HEK293 (cell line): ENCODE measurements around the gene DNAJC30.

ENCODE experiments used
- KLF9 ChIP-seq: fragments of 450-650 bp; formaldehyde crosslinking; IDR thresholded peaks from 2 replicates; pipeline ENCODE4 v1.5.1; 2016; ENCODE audit warnings: missing biosample characterization, missing genetic modification characterization, low read depth
- PATZ1 ChIP-seq: fragments of 450-650 bp; formaldehyde crosslinking; IDR thresholded peaks from 2 replicates; pipeline ENCODE4 v1.5.1; 2016; ENCODE audit warnings: missing biosample characterization, missing genetic modification characterization
- SALL2 ChIP-seq: fragments of 450-650 bp; formaldehyde crosslinking; IDR thresholded peaks from 2 replicates; pipeline ENCODE4 v1.5.0; 2017; ENCODE audit warnings: missing biosample characterization, mild to moderate bottlenecking, missing genetic modification characterization, borderline replicate concordance
- TCF7L2 ChIP-seq: IDR thresholded peaks from 2 replicates; pipeline ENCODE4 v1.6.1; 2011; ENCODE audit warnings: low read depth, mild to moderate bottlenecking, inconsistent platforms, low read length, moderate library complexity, borderline replicate concordance
- ZFP37 ChIP-seq: fragments of 450-650 bp; formaldehyde crosslinking; IDR thresholded peaks from 2 replicates; pipeline ENCODE4 v1.5.1; 2016; ENCODE audit warnings: missing biosample characterization, missing genetic modification characterization
- ZNF138 ChIP-seq: fragments of 450-650 bp; formaldehyde crosslinking; IDR thresholded peaks from 2 replicates; pipeline ENCODE4 v1.5.1; 2016; ENCODE audit warnings: missing biosample characterization, missing genetic modification characterization, borderline replicate concordance
- ZNF24 ChIP-seq: fragments of 450-650 bp; formaldehyde crosslinking; IDR thresholded peaks from 2 replicates; pipeline ENCODE4 v1.5.1; 2016; ENCODE audit warnings: missing biosample characterization, missing genetic modification characterization
- ZNF266 ChIP-seq: fragments of 450-650 bp; formaldehyde crosslinking; IDR thresholded peaks from 2 replicates; pipeline ENCODE4 v1.5.1; 2016; ENCODE audit warnings: missing biosample characterization, missing genetic modification characterization, low read depth
- ZNF501 ChIP-seq: fragments of 450-650 bp; formaldehyde crosslinking; IDR thresholded peaks from 2 replicates; pipeline ENCODE4 v1.5.1; 2016; ENCODE audit warnings: missing biosample characterization, missing genetic modification characterization
- ZNF555 ChIP-seq: fragments of 450-650 bp; formaldehyde crosslinking; conservative IDR thresholded peaks from 2 replicates; pipeline ENCODE4 v1.5.1; 2017; ENCODE audit warnings: missing biosample characterization, mild to moderate bottlenecking, missing genetic modification characterization, inconsistent platforms
- ZNF558 ChIP-seq: fragments of 450-650 bp; formaldehyde crosslinking; IDR thresholded peaks from 2 replicates; pipeline ENCODE4 v1.5.1; 2016; ENCODE audit warnings: missing biosample characterization, missing genetic modification characterization
- ZNF776 ChIP-seq: fragments of 450-650 bp; formaldehyde crosslinking; IDR thresholded peaks from 2 replicates; pipeline ENCODE4 v1.5.0; 2017; ENCODE audit warnings: missing biosample characterization, missing genetic modification characterization, borderline replicate concordance
- TF ChIP-seq, protein P1 (sequence below): fragments of 450-650 bp; formaldehyde crosslinking; IDR thresholded peaks from 2 replicates; pipeline ENCODE4 v1.5.1; 2016; ENCODE audit warnings: missing biosample characterization, missing genetic modification characterization

DNA sequence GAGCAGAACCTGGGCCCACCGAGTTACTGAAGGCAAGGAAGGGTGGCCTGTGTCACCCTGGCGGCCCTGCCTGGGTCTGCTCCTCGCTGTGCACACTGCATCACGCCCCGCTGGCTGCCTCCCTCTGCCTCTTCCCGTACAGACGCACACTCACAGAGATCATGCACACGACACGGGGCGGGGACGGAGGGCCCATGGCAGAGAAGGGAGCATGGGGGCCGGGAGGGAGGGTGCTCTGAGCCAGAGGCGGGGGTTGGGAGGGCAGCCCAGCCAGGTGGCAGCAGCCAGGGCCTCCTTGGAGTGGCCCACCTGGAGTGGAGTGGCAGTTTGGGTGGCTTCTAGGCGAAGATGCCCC is 16.8 kb upstream of the DNAJC30 start:
- TF ChIP-seq, protein P1, sequence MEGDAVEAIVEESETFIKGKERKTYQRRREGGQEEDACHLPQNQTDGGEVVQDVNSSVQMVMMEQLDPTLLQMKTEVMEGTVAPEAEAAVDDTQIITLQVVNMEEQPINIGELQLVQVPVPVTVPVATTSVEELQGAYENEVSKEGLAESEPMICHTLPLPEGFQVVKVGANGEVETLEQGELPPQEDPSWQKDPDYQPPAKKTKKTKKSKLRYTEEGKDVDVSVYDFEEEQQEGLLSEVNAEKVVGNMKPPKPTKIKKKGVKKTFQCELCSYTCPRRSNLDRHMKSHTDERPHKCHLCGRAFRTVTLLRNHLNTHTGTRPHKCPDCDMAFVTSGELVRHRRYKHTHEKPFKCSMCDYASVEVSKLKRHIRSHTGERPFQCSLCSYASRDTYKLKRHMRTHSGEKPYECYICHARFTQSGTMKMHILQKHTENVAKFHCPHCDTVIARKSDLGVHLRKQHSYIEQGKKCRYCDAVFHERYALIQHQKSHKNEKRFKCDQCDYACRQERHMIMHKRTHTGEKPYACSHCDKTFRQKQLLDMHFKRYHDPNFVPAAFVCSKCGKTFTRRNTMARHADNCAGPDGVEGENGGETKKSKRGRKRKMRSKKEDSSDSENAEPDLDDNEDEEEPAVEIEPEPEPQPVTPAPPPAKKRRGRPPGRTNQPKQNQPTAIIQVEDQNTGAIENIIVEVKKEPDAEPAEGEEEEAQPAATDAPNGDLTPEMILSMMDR (tag by site-specific recombination): no peak
- TF ChIP-seq ZNF266 (tag by site-specific recombination) (no peak), ZNF501 (no peak), PATZ1 (no peak), ZNF776 (no peak), ZNF138 (no peak), ZFP37 (tag by site-specific recombination) (no peak), TCF7L2 (no peak), ZNF24 (tag by site-specific recombination) (no peak), SALL2 (tag by site-specific recombination) (no peak), ZNF555 (tag by site-specific recombination) (no peak), ZNF558 (tag by site-specific recombination) (no peak), KLF9 (no peak)
